B cell (primary cell): Measurements from ENCODE around the gene NPTXR.

ENCODE experiments used
- EZH2 ChIP-seq: IDR thresholded peaks from 2 replicates; pipeline ENCODE4 v1.6.1; 2012; ENCODE audit warnings: borderline replicate concordance, low read depth, mild to moderate bottlenecking, moderate library complexity, low read length; ENCODE audit not compliant: insufficient read depth, poor library complexity, severe bottlenecking
- TF ChIP-seq, protein P1 (sequence below): fragments of 200-600 bp; IDR thresholded peaks from one replicate; pipeline ENCODE4 v1.8.0; 2022; ENCODE audit warnings: antibody characterized with exemption, mild to moderate bottlenecking

DNA sequence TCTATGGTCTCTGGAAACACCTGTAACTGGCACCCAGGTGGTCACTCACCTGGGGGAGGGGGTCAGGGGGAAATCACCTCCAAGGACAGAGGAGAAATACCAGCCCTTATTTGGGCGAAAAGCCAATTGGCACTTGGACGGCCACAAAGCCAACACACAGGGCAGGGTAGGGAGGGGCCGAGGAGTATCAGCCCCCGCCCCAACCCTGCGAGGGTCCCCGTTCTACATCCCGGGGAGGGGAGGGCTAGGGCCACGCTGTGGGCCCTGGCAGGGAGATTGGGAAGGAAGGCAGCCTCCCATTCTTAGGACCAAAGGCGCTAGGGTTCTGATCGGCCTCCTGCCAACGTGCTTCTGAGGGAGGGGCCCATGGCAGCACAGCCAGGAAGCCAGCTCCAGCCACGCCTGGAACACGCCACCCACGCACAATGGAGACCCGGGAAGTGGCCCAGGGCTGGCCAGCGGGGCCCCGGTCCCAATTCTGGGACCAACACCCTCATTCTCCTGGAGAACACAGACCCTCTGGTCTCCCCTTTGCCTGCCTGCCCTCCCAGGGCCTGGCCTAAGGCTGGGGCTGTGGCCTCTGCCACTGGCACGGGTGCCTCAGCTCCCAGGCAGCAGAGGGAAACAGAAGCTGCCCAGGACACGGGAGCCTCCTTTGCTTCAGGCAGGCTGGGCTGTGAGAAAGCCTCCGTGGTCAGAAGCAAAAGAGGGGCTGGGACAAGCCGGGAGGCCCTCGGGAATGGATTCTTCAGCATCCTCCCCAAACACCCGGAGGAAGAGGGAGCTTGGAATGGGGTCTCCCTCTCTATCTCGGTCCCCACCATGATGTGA lies 20.7 kb upstream of the NPTXR start:
- TF ChIP-seq, protein P1, sequence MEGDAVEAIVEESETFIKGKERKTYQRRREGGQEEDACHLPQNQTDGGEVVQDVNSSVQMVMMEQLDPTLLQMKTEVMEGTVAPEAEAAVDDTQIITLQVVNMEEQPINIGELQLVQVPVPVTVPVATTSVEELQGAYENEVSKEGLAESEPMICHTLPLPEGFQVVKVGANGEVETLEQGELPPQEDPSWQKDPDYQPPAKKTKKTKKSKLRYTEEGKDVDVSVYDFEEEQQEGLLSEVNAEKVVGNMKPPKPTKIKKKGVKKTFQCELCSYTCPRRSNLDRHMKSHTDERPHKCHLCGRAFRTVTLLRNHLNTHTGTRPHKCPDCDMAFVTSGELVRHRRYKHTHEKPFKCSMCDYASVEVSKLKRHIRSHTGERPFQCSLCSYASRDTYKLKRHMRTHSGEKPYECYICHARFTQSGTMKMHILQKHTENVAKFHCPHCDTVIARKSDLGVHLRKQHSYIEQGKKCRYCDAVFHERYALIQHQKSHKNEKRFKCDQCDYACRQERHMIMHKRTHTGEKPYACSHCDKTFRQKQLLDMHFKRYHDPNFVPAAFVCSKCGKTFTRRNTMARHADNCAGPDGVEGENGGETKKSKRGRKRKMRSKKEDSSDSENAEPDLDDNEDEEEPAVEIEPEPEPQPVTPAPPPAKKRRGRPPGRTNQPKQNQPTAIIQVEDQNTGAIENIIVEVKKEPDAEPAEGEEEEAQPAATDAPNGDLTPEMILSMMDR = no peak
- TF ChIP-seq EZH2 = no peak
